ENCODE results near the gene RIPOR3. TPM values are rescaled to one million over a fixed set of nuclear protein-coding genes. Genes with fewer than 3 reads are reported as not detected.

The RIPOR3 gene
- total and polyA plus RNA-seq, 4 donors: 5.6 to 90.3 (median 16.3) TPM

DNA sequence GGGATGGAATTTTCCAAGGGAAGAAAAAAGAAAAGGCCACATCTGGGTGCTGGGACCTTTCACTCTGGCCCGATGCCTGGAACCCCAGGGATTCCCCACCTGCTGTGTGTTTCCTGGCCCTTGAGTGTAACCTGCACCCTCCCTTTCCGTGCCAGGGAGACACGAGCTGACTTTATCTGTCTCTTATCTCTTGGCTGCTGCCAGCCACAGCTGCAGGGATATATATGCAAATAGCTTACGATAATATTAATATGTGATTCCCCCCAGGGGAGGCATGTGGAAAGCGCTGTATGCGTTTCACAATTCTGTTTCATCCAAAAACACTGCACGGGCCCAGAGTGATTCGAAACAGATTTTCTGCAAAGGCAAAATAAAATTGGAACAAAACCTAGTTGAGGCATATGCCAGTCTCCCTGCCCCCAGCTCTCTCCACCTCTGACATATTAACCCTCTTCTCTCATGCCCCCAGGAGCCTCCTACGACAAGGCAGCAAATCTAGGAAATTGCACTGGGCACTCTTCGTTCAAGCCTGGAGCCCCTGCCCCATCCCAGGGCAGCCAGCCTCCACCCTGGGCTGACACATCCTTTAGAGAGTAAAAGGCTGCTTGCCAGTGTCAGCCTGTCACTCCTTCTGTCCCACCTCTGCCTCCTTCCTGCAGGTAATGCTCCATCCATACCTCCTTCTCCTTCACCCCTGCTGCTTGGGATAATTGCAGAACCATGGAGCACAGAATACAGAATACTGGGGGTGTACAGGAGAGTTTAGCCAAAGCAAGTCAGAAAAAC is 1.3 kb downstream of the RIPOR3 start:
- H3K27me3 ChIP-seq (ENCODE audit: control insufficient read depth in 4 of 4, insufficient read depth in 4 of 4, low read length in 3 of 4): no peaks in the 10 kb centered on the region
- 49% methylated on average over 10 of the region's 10 CpGs for WGBS
- H3K4me3 ChIP-seq (ENCODE audit: low read depth in 1 of 3, low read length in 3 of 3): peak overlapping the region in 2 of 3 donors; percentile 12 to 39
- H3K27ac ChIP-seq (ENCODE audit: low read depth in 1 of 2, low read length in 2 of 2): peak overlapping the region; percentile 46 to 66
- no peaks in the 10 kb centered on the region for H3K9me3 ChIP-seq (ENCODE audit: control insufficient read depth in 4 of 4, low read length in 3 of 4)
- H3K36me3 ChIP-seq (ENCODE audit: control insufficient read depth in 4 of 4, insufficient read depth in 3 of 4, low read depth in 1 of 4, low read length in 3 of 4): no peaks in the 10 kb centered on the region
- peak overlapping the region; percentile 25 to 28 for H3K9ac ChIP-seq (ENCODE audit: low read depth in 1 of 2, low read length in 2 of 2)
- peaks cover 0 to 8% (median 1%) of the 10 kb centered on the region in 4 donors for H3K4me1 ChIP-seq (ENCODE audit: control insufficient read depth in 4 of 4, insufficient read depth in 4 of 4, low read length in 3 of 4)
- DNase-seq (ENCODE audit: low spot score): peak; percentile 60
- TF ChIP-seq MAX (IDR thresholded peaks at IDR 0.05) (no peak), CTCF (IDR thresholded peaks at IDR 0.05; ENCODE audit: low read depth, low read length, missing input control) (no peak), TAF1 (conservative IDR thresholded peaks at IDR 0.05) (no peak), NR2F2 (IDR thresholded peaks at IDR 0.05) (peak; percentile 35), HNF4G (IDR thresholded peaks at IDR 0.05) (no peak), HNF4A (conservative IDR thresholded peaks at IDR 0.05) (no peak), JUND (IDR thresholded peaks at IDR 0.05) (no peak)

DNA sequence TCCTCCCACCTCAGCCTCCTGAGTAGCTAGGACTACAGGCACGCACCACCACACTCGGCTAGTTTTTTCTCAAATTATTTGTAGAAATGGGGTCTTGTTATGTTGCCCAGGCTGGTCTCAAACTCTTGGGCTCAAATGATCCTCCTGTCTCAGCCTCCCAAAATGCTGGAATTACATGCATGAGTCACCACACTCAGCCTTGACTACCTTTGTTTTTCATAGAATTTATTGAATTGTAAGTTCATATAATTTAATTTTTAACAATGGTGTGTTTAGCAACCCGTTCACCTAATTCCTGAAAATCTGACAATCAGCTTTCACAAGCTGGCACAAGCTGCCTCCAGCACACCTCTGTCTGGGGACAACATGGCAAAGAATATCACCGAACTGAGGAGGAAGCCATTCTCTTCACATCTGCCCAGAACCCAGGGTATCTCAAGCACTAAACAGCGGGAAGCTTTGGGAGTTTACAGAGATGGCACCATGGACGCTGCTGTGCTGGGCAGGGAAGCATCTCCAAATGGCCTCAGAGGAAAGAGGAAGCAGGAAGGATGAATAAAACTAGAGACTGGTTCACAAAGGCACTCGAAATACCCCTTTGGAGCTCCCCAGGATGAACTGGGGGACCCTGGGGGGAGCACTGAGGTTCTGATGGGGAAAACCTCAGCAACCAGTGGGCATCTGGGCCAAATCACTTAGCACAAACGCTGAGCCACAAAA is 2.9 kb downstream of the RIPOR3 start:
- Histone ChIP-seq H3K27me3 (ENCODE audit: control insufficient read depth in 4 of 4, insufficient read depth in 4 of 4, low read length in 3 of 4) (no peaks in the 10 kb centered on the region), H3K36me3 (ENCODE audit: control insufficient read depth in 4 of 4, insufficient read depth in 3 of 4, low read depth in 1 of 4, low read length in 3 of 4) (no peaks in the 10 kb centered on the region), H3K27ac (ENCODE audit: low read depth in 1 of 2, low read length in 2 of 2) (no peak overlapping the region), H3K9ac (ENCODE audit: low read depth in 1 of 2, low read length in 2 of 2) (no peak overlapping the region), H3K9me3 (ENCODE audit: control insufficient read depth in 4 of 4, low read length in 3 of 4) (no peaks in the 10 kb centered on the region), H3K4me1 (ENCODE audit: control insufficient read depth in 4 of 4, insufficient read depth in 4 of 4, low read length in 3 of 4) (peaks cover 0 to 8% (median 1%) of the 10 kb centered on the region in 4 donors), H3K4me3 (ENCODE audit: low read depth in 1 of 3, low read length in 3 of 3) (no peak overlapping the region)
- WGBS: 86% methylated on average over 8 of the region's 8 CpGs
- no peak for DNase-seq (ENCODE audit: low spot score)
- TF ChIP-seq NR2F2 (IDR thresholded peaks at IDR 0.05) (no peak), TAF1 (conservative IDR thresholded peaks at IDR 0.05) (no peak), YY1 (IDR thresholded peaks at IDR 0.05) (no peak)

DNA sequence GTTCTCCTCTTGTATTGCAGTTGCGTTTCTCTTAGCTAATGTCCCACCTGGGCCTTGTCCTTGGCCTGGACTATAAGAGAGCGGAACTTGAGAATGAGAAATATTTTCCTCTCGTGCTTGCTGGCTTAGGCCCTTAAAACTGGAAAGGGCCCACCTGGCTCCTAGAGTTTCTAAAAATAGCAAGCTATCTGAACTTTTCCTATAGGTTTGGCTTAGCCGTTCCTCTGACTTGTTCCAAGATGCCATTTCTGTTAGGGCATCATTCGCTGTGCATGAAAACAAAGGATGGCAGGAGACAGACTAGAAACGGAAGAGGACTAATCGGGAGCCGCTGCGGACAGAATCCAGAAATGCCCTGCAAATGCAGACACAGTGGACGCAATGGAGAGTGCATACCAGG is 4.5 kb downstream of the RIPOR3 start:
- no peak overlapping the region for H3K4me3 ChIP-seq (ENCODE audit: low read depth in 1 of 3, low read length in 3 of 3)
- TF ChIP-seq ZBTB33 (IDR thresholded peaks at IDR 0.05) (no peak), HNF4G (IDR thresholded peaks at IDR 0.05) (no peak), RAD21 (IDR thresholded peaks at IDR 0.05) (no peak), NR2F2 (IDR thresholded peaks at IDR 0.05) (no peak), JUND (IDR thresholded peaks at IDR 0.05) (no peak), MAX (IDR thresholded peaks at IDR 0.05) (no peak)
- H3K27ac ChIP-seq (ENCODE audit: low read depth in 1 of 2, low read length in 2 of 2): no peak overlapping the region
- peaks cover 0 to 6% (median 1%) of the 10 kb centered on the region in 4 donors for H3K4me1 ChIP-seq (ENCODE audit: control insufficient read depth in 4 of 4, insufficient read depth in 4 of 4, low read length in 3 of 4)
- H3K9ac ChIP-seq (ENCODE audit: low read depth in 1 of 2, low read length in 2 of 2): no peak overlapping the region
- DNase-seq (ENCODE audit: low spot score): no peak
- H3K36me3 ChIP-seq (ENCODE audit: control insufficient read depth in 4 of 4, insufficient read depth in 3 of 4, low read depth in 1 of 4, low read length in 3 of 4): no peaks in the 10 kb centered on the region
- no peaks in the 10 kb centered on the region for H3K27me3 ChIP-seq (ENCODE audit: control insufficient read depth in 4 of 4, insufficient read depth in 4 of 4, low read length in 3 of 4)
- no peaks in the 10 kb centered on the region for H3K9me3 ChIP-seq (ENCODE audit: control insufficient read depth in 4 of 4, low read length in 3 of 4)
- 90% methylated on average over 10 of the region's 10 CpGs for WGBS

Measured in liver (tissue), 9 donors.